ENCODE results near the gene POLG2. TPM values are rescaled to one million over a fixed set of nuclear protein-coding genes. Genes with fewer than 3 reads are reported as not detected.

Gene POLG2
- total and polyA plus RNA-seq, 2 donors from 2014 or later, result 9.0 to 18.4 TPM

DNA sequence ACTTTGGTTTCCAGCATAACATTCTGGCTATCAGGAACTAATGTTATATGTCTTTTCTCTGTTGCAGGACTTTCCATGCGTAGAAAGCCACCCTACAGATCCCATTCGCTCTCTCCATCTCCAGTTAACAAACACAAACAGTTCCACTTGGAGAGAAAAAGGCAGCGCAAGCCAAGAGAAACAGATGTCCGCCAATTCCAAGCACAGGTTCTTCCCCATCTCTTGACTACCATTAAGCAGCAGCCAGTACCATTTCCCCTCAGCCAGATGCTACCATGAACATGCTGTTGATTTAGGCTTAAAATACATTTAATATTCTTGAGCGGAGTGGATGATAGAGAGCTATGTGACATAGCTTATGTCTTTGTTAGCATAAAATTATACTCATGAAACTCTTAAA, 32.4 kb upstream of the POLG2 start:
- H3K9ac ChIP-seq (ENCODE audit: low read length in 3 of 3), result no peak overlapping the region
- no peaks in the 10 kb centered on the region for H3K4me1 ChIP-seq (ENCODE audit: control insufficient read depth in 2 of 3, insufficient read depth in 2 of 3, low read depth in 1 of 3, low read length in 3 of 3)
- H3K36me3 ChIP-seq (ENCODE audit: control insufficient read depth in 2 of 3, insufficient read depth in 3 of 3, low read length in 3 of 3), result peaks cover 17 to 85% (median 52%) of the 10 kb centered on the region in 3 donors
- no peak overlapping the region for H3K4me3 ChIP-seq (ENCODE audit: low read length in 3 of 3)
- TF ChIP-seq CTCF (IDR thresholded peaks at IDR 0.05; ENCODE audit: borderline replicate concordance, extremely low read depth, insufficient read depth), result no peak
- DNase-seq (no peak), FAIRE-seq (no peak)
- H3K27me3 ChIP-seq (ENCODE audit: control insufficient read depth, insufficient read depth, low read length), result no peaks in the 10 kb centered on the region
- intact Hi-C loops (cut with DNase I), result no loop called here
- H3K9me3 ChIP-seq (ENCODE audit: control insufficient read depth in 2 of 3, insufficient read depth in 1 of 3, low read length in 3 of 3), result no peaks in the 10 kb centered on the region
- no peak overlapping the region for H3K27ac ChIP-seq (ENCODE audit: low read depth in 2 of 2, low read length in 2 of 2)

DNA sequence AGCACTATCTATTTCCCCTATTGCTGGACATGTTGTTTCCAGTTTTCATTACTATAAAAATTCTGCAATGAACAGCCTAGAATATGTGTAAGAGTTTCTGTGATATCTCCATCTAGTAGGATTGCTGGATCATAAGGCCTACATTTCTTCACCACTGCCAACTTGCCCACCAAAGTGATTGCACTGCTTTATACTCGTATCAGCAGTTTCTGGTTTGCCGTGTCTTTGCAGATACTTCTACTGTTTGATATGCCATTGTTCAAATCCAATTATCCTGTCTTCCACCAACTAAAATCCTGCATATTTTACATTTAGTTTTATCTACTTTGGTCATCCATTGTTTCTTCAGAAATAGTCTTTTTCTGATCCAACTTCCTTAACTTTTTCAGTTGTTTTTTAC, 31.1 kb upstream of the POLG2 start:
- peaks cover 15 to 74% (median 51%) of the 10 kb centered on the region in 3 donors for H3K36me3 ChIP-seq (ENCODE audit: control insufficient read depth in 2 of 3, insufficient read depth in 3 of 3, low read length in 3 of 3)

GRCh38 chr17:64520359-64520758, 23.5 kb upstream of the POLG2 start:
- Histone ChIP-seq H3K27ac (ENCODE audit: low read depth in 2 of 2, low read length in 2 of 2) (no peak overlapping the region), H3K36me3 (ENCODE audit: control insufficient read depth in 2 of 3, insufficient read depth in 3 of 3, low read length in 3 of 3) (peaks cover 4 to 33% (median 24%) of the 10 kb centered on the region in 3 donors), H3K9ac (ENCODE audit: low read length in 3 of 3) (no peak overlapping the region), H3K4me1 (ENCODE audit: control insufficient read depth in 2 of 3, insufficient read depth in 2 of 3, low read depth in 1 of 3, low read length in 3 of 3) (no peaks in the 10 kb centered on the region), H3K27me3 (ENCODE audit: control insufficient read depth, insufficient read depth, low read length) (no peaks in the 10 kb centered on the region), H3K9me3 (ENCODE audit: control insufficient read depth in 2 of 3, insufficient read depth in 1 of 3, low read length in 3 of 3) (no peaks in the 10 kb centered on the region), H3K4me3 (ENCODE audit: low read length in 3 of 3) (no peak overlapping the region)
- TF ChIP-seq CTCF (IDR thresholded peaks at IDR 0.05; ENCODE audit: borderline replicate concordance, extremely low read depth, insufficient read depth), result no peak
- FAIRE-seq (no peak), DNase-seq (no peak)
- intact Hi-C loops (cut with DNase I), result no loop called here

More for the DNA sequence above, 31.1 kb upstream of the POLG2 start:
- DNase-seq (no peak), FAIRE-seq (no peak)
- intact Hi-C loops (cut with DNase I), result no loop called here
- H3K9me3 ChIP-seq (ENCODE audit: control insufficient read depth in 2 of 3, insufficient read depth in 1 of 3, low read length in 3 of 3), result no peaks in the 10 kb centered on the region
- no peak overlapping the region for H3K9ac ChIP-seq (ENCODE audit: low read length in 3 of 3)
- no peak overlapping the region for H3K4me3 ChIP-seq (ENCODE audit: low read length in 3 of 3)
- TF ChIP-seq CTCF (IDR thresholded peaks at IDR 0.05; ENCODE audit: borderline replicate concordance, extremely low read depth, insufficient read depth), result no peak
- no peaks in the 10 kb centered on the region for H3K27me3 ChIP-seq (ENCODE audit: control insufficient read depth, insufficient read depth, low read length)
- no peaks in the 10 kb centered on the region for H3K4me1 ChIP-seq (ENCODE audit: control insufficient read depth in 2 of 3, insufficient read depth in 2 of 3, low read depth in 1 of 3, low read length in 3 of 3)
- H3K27ac ChIP-seq (ENCODE audit: low read depth in 2 of 2, low read length in 2 of 2), result no peak overlapping the region

- Histone ChIP-seq H3K36me3 (ENCODE audit: control insufficient read depth in 2 of 3, insufficient read depth in 3 of 3, low read length in 3 of 3) (peaks cover 2 to 34% (median 29%) of the 10 kb centered on the region in 3 donors), H3K9ac (ENCODE audit: low read length in 3 of 3) (no peak overlapping the region), H3K4me3 (ENCODE audit: low read length in 3 of 3) (no peak overlapping the region), H3K4me1 (ENCODE audit: control insufficient read depth in 2 of 3, insufficient read depth in 2 of 3, low read depth in 1 of 3, low read length in 3 of 3) (no peaks in the 10 kb centered on the region), H3K27me3 (ENCODE audit: control insufficient read depth, insufficient read depth, low read length) (no peaks in the 10 kb centered on the region), H3K9me3 (ENCODE audit: control insufficient read depth in 2 of 3, insufficient read depth in 1 of 3, low read length in 3 of 3) (no peaks in the 10 kb centered on the region), H3K27ac (ENCODE audit: low read depth in 2 of 2, low read length in 2 of 2) (no peak overlapping the region)
- FAIRE-seq (no peak), DNase-seq (no peak)
- TF ChIP-seq CTCF (IDR thresholded peaks at IDR 0.05; ENCODE audit: borderline replicate concordance, extremely low read depth, insufficient read depth), result no peak
- intact Hi-C loops (cut with DNase I), result no loop called here
These were observed 22.7 kb upstream of the POLG2 start for GRCh38 chr17:64519601-64520000.

Measured in kidney (tissue), 14 donors.